H1 (cell line): ENCODE measurements around the gene TKTL2. TPM values are rescaled to one million over a fixed set of nuclear protein-coding genes. Genes with fewer than 3 reads are reported as not detected.

Experiments
- CTCF ChIA-PET: fragments of 300-600 bp; sonication (Branson Sonifier 250); formaldehyde crosslinking; loops from one replicate; lab custom pipeline; 2021; ENCODE audit not compliant: partially characterized antibody; lab: Charles Lee
- POLR2A ChIA-PET: fragments of 300-600 bp; sonication (Branson Sonifier 250); formaldehyde crosslinking; loops from one replicate; lab custom pipeline; 2021; ENCODE audit warnings: inconsistent platforms; ENCODE audit not compliant: partially characterized antibody; lab: Charles Lee
- DNase-seq, 2 experiments: peaks; one replicate each; pipeline versions ENCODE4 v3.0.0 to v3.0.0-alpha.2; 2010 to 2022; ENCODE audit warnings: low spot score in 2 of 2, low read depth in 1 of 2, mixed read lengths in 1 of 2
- FAIRE-seq: peaks from 2 replicates; lab custom pipeline; 2011; peaks lifted over from hg19 to GRCh38; lab: Jason Lieb, UNC
- H2AFZ ChIP-seq: 2 replicates; pipeline ENCODE4 v1.8.1; 2012; ENCODE audit warnings: low read length, inconsistent platforms
- H2AK5ac ChIP-seq: 2 replicates; pipeline ENCODE4 v1.6.1; 2013; ENCODE audit warnings: low read depth, low read length
- H2BK120ac ChIP-seq: replicated peaks from 2 replicates; pipeline ENCODE3; 2013; ENCODE audit warnings: low read depth, low read length, inconsistent platforms
- H2BK12ac ChIP-seq: 2 replicates; pipeline ENCODE4 v1.6.1; 2013; ENCODE audit warnings: low read depth, low read length
- H2BK15ac ChIP-seq: 2 replicates; pipeline ENCODE4 v1.6.1; 2013; ENCODE audit warnings: low read length
- H2BK20ac ChIP-seq: 2 replicates; pipeline ENCODE4 v1.6.1; 2013; ENCODE audit warnings: low read length
- H2BK5ac ChIP-seq: 2 replicates; pipeline ENCODE4 v1.6.1; 2013; ENCODE audit warnings: low read depth, low read length
- H3K14ac ChIP-seq: 2 replicates; pipeline ENCODE4 v1.6.1; 2013; ENCODE audit warnings: inconsistent platforms; ENCODE audit not compliant: insufficient read length
- H3K18ac ChIP-seq: 2 replicates; pipeline ENCODE4 v1.6.1; 2013; ENCODE audit warnings: low read length; ENCODE audit errors: extremely low read depth
- H3K23ac ChIP-seq: 2 replicates; pipeline ENCODE4 v1.6.1; 2013; ENCODE audit warnings: inconsistent platforms; ENCODE audit not compliant: insufficient read length
- H3K23me2 ChIP-seq: 2 replicates; pipeline ENCODE4 v1.6.1; 2013; ENCODE audit warnings: low read depth, low read length
- H3K27ac ChIP-seq: 2 replicates; pipeline ENCODE4 v1.6.1; 2011; ENCODE audit warnings: low read depth, low read length, inconsistent platforms
- H3K27me3 ChIP-seq, 4 experiments: replicated peaks in 1 of 4; 1 replicate in 1 of 4; 2 replicates in 3 of 4; pipeline versions ENCODE4 v1.6.1 to v1.8.1; 2011 to 2013; ENCODE audit warnings: low read length in 3 of 4, mild to moderate bottlenecking in 3 of 4, inconsistent platforms in 2 of 4, mixed read lengths in 2 of 4, moderate library complexity in 1 of 4; ENCODE audit not compliant: control insufficient read depth in 3 of 4, insufficient read depth in 3 of 4; ENCODE audit errors: extremely low read depth in 1 of 4
- H3K36me3 ChIP-seq, 4 experiments: 2 replicates each; pipeline versions ENCODE4 v1.6.1 to v1.8.1; 2011 to 2013; ENCODE audit warnings: mild to moderate bottlenecking in 4 of 4, low read length in 3 of 4, moderate library complexity in 2 of 4, control low read depth in 1 of 4, inconsistent platforms in 1 of 4; ENCODE audit not compliant: insufficient read depth in 4 of 4, control insufficient read depth in 2 of 4
- H3K4ac ChIP-seq: replicated peaks from 2 replicates; pipeline ENCODE3; 2013; ENCODE audit warnings: low read length, low read depth, mixed read lengths, inconsistent platforms; ENCODE audit not compliant: insufficient read length
- H3K4me1 ChIP-seq, 4 experiments: replicated peaks in 1 of 4; 1 replicate in 1 of 4; 2 replicates in 3 of 4; pipeline versions ENCODE4 v1.6.1 to v1.8.1; 2011 to 2013; ENCODE audit warnings: low read length in 3 of 4, inconsistent platforms in 2 of 4, mixed read lengths in 1 of 4; ENCODE audit not compliant: insufficient read depth in 4 of 4, control insufficient read depth in 3 of 4
- H3K4me2 ChIP-seq, 2 experiments: 2 replicates each; pipeline versions ENCODE4 v1.6.1 to v1.8.1; 2011 to 2013; ENCODE audit warnings: low read depth in 2 of 2, low read length in 2 of 2, control low read depth in 1 of 2, inconsistent platforms in 1 of 2, mild to moderate bottlenecking in 1 of 2; ENCODE audit not compliant: insufficient read depth in 1 of 2
- H3K4me3 ChIP-seq, 4 experiments: fragments of 200-600, 300-600 bp in 1 of 4; sonication (generic), shearing (Covaris generic), sonication (Bioruptor Twin) in 1 of 4; 2 replicates each; pipeline versions ENCODE4 v1.5.1 to v1.8.1; 2011 to 2016; ENCODE audit warnings: low read length in 4 of 4, low read depth in 3 of 4, control low read depth in 2 of 4, inconsistent platforms in 2 of 4, mild to moderate bottlenecking in 2 of 4, mixed read lengths in 1 of 4, moderate library complexity in 1 of 4; ENCODE audit not compliant: insufficient read depth in 2 of 4; ENCODE audit errors: extremely low read depth in 1 of 4
- H3K56ac ChIP-seq: replicated peaks from 2 replicates; pipeline ENCODE3; 2013; ENCODE audit warnings: low read depth, mild to moderate bottlenecking, mixed read lengths, low read length, inconsistent platforms; ENCODE audit not compliant: insufficient read length
- H3K79me1 ChIP-seq: 2 replicates; pipeline ENCODE4 v1.6.1; 2013; ENCODE audit warnings: low read depth, low read length, control low read depth
- H3K79me2 ChIP-seq, 2 experiments: 2 replicates each; pipeline versions ENCODE4 v1.6.1 to v1.8.1; 2012 to 2013; ENCODE audit warnings: low read length in 2 of 2, mild to moderate bottlenecking in 2 of 2, inconsistent platforms in 1 of 2; ENCODE audit not compliant: insufficient read depth in 2 of 2, control insufficient read depth in 1 of 2
- H3K9ac ChIP-seq, 4 experiments: replicated peaks in 1 of 4; 1 replicate in 1 of 4; 2 replicates in 3 of 4; pipeline versions ENCODE4 v1.6.1 to v1.8.1; 2011 to 2013; ENCODE audit warnings: low read depth in 3 of 4, low read length in 3 of 4, control low read depth in 2 of 4, mild to moderate bottlenecking in 2 of 4, moderate library complexity in 2 of 4, inconsistent platforms in 1 of 4; ENCODE audit errors: extremely low read depth in 1 of 4
- H3K9me3 ChIP-seq, 2 experiments: 2 replicates each; pipeline versions ENCODE4 v1.6.1 to v1.8.1; 2012 to 2013; ENCODE audit warnings: mild to moderate bottlenecking in 2 of 2, moderate library complexity in 2 of 2, control low read depth in 1 of 2, inconsistent platforms in 1 of 2, low read depth in 1 of 2, low read length in 1 of 2, mixed read lengths in 1 of 2; ENCODE audit not compliant: insufficient read depth in 2 of 2
- H4K20me1 ChIP-seq, 2 experiments: replicated peaks in 1 of 2; 2 replicates each; pipeline versions ENCODE3 to v1.8.1; 2011 to 2013; ENCODE audit warnings: inconsistent platforms in 2 of 2, low read length in 2 of 2, mild to moderate bottlenecking in 1 of 2; ENCODE audit not compliant: insufficient read depth in 2 of 2, control insufficient read depth in 1 of 2
- H4K5ac ChIP-seq: 2 replicates; pipeline ENCODE4 v1.6.1; 2013; ENCODE audit warnings: low read length, low read depth, mixed read lengths, inconsistent platforms; ENCODE audit not compliant: insufficient read length
- H4K8ac ChIP-seq: 2 replicates; pipeline ENCODE4 v1.8.0; 2013; ENCODE audit warnings: mild to moderate bottlenecking, moderate library complexity, low read length, inconsistent platforms; ENCODE audit not compliant: insufficient read depth; ENCODE audit errors: extremely low read depth
- H4K91ac ChIP-seq: replicated peaks from 2 replicates; pipeline ENCODE3; 2013; ENCODE audit warnings: low read length, mixed read lengths, inconsistent platforms; ENCODE audit not compliant: insufficient read length
- CEBPB ChIP-seq: IDR thresholded peaks from 2 replicates; pipeline ENCODE4 v1.6.1; 2012; ENCODE audit warnings: low read depth, low read length
- NRF1 ChIP-seq: IDR thresholded peaks from 2 replicates; pipeline ENCODE4 v1.6.1; 2011; ENCODE audit warnings: mild to moderate bottlenecking, low read depth, low read length, improper control_type of control experiment
- WGBS, 2 experiments: shearing (Covaris generic) in 1 of 2; methylation state at CpG; one replicate each; pipeline versions ENCODE4 v1.1.6 to v1.1.7; 2013 to 2015; ENCODE audit warnings: low lambda C conversion rate in 2 of 2, mixed read lengths in 2 of 2, inconsistent platforms in 1 of 2, low coverage in 1 of 2, missing lambda C conversion rate in 1 of 2; ENCODE audit not compliant: insufficient replicate concordance in 2 of 2, insufficient coverage in 1 of 2, insufficient read length in 1 of 2; ENCODE audit errors: extremely low coverage in 1 of 2, missing lambda C conversion rate in 1 of 2; 5-methylcytosine and 5-hydroxymethylcytosine counted together
- polyA plus RNA-seq, 7 experiments: library from polyadenylated mRNA; depleted of rRNA in 3 of 7; stranded (reverse) in 5 of 7; unstranded in 2 of 7; fragments of >200 nt in 5 of 7; fragments of 200-250 nt in 2 of 7; gene quantifications; 1 replicate in 5 of 7; 2 replicates in 1 of 7; 4 replicates in 1 of 7; pipeline versions ENCODE4 v1.2.1 to v1.2.3, GENCODE V29; 2011 to 2013; ENCODE audit warnings: missing spikeins in 2 of 7, mixed read lengths in 2 of 7
- total RNA-seq: library from RNA; stranded (reverse); fragmentation: NEBNext Ultra II Directional; extraction: Animal tissue kit (Norgen Biotek cat#: 25700); gene quantifications from 2 replicates; pipeline ENCODE4 v1.2.1, GENCODE V29; 2021

Gene TKTL2
- total and polyA plus RNA-seq, 2 of the 8 experiments (the other 6 are each of a cell fraction or from before 2014, with no cell fraction given) = not detected

DNA sequence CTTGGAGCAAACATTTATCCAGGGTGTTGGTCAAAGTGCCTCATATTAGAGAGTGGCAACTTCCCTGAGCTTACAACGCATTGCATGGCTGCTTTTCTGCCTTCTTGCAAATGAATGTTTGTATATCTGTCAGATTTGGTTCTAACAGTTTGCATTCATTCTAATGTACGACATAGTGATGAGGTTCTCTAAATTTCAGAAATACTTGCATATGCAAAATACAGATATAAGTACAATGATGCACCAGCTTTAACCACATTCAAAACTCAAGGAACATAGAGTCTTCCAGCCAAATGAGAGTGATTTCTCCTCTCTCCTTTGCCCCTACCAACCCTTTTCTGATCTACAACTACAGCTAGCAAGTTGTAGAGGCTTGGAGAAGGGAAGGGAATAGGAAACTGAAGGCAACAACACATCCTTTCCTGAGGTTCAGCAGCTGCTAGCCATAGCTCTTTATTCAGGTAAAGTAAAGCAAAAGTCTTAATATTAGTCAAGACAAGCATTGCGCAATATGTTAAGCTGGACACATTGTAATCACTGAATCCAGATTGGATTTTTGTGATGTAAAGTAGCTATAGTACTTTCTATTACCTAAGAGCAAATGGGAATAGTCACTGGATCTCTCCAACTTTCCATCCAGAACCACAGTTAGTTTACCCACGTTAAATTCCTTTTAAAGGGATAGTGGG, 6.3 kb downstream of the TKTL2 start:
- Histone ChIP-seq H2AK5ac (no peak overlapping the region), H3K9me3 (no peaks in the 10 kb centered on the region), H4K5ac (no peak overlapping the region), H3K27me3 (no peaks in the 10 kb centered on the region), H3K23me2 (no peaks in the 10 kb centered on the region), H3K14ac (no peak overlapping the region), H4K91ac (no peak overlapping the region), H3K79me1 (no peaks in the 10 kb centered on the region), H4K20me1 (no peaks in the 10 kb centered on the region), H3K18ac (no peak overlapping the region), H3K4me1 (no peaks in the 10 kb centered on the region), H3K9ac (no peak overlapping the region), H3K4me2 (no peak overlapping the region), H2BK12ac (no peak overlapping the region), H3K36me3 (no peaks in the 10 kb centered on the region), H2BK20ac (no peak overlapping the region), H3K27ac (no peak overlapping the region), H3K56ac (no peak overlapping the region), H2BK120ac (no peak overlapping the region), H4K8ac (no peak overlapping the region), H3K4me3 (no peak overlapping the region), H3K23ac (no peak overlapping the region), H2AFZ (no peak overlapping the region), H3K4ac (no peak overlapping the region), H2BK15ac (no peak overlapping the region), H3K79me2 (no peaks in the 10 kb centered on the region; a peak in 1 of 4 replicates), H2BK5ac (no peak overlapping the region)
- 88% methylated on average over 4 of the region's 4 CpGs; no CpG with 5 or more reads in 1 of the 2 experiments for WGBS, 2 experiments
- POLR2A ChIA-PET = no interaction called here
- no peak for TF ChIP-seq NRF1
- TF ChIP-seq CEBPB = peak; percentile 92
- DNase-seq = no peak
- FAIRE-seq = no peak
- CTCF ChIA-PET = interaction anchor here (0.6 kb wide), 1 partner anchor 134 kb away, joined by 3 read pairs; the partner anchor contains the start of gene NPY1R
